K562 (cell line): ENCODE measurements around the gene MAPKAPK2. TPM values are rescaled to one million over a fixed set of nuclear protein-coding genes. Genes with fewer than 3 reads are reported as not detected.
A peak's percentile ranks its signal among the peaks of the same experiment; 100 is the strongest.

ENCODE experiments used
- ATAC-seq: fragments of 200-7000 bp; cut with Tn5 transposase; 3 replicates; pipeline ENCODE4 v1.9.1; 2020; ENCODE audit warnings: moderate library complexity
- BruUV-seq: library from RNA; stranded (reverse); fragments of 400-500 nt; replicated peaks from 2 replicates; lab custom pipeline; 2021; lab: Mats Ljungman, UMichigan
- CTCF ChIA-PET: fragments of 300-600 bp; formaldehyde crosslinking; extraction: SDS; loops from one replicate; lab custom pipeline; 2021; ENCODE audit warnings: low intra/inter-chr PET ratio; lab: Yijun Ruan, JAX
- POLR2A ChIA-PET: fragments of 300-600, 350-650 bp; sonication (Branson Sonifier 250); formaldehyde crosslinking; extraction: SDS; loops from one replicate; lab custom pipeline; 2021; ENCODE audit warnings: antibody characterized with exemption, inconsistent platforms; lab: Yijun Ruan, JAX
- DNase-seq, 4 experiments: peaks; one replicate each; pipeline versions ENCODE4 v3.0.0 to v3.0.0-alpha.2; 2011 to 2018; ENCODE audit warnings: low spot score in 3 of 4, mixed read lengths in 3 of 4; ENCODE audit errors: extremely low read depth in 1 of 4
- FAIRE-seq: peaks from 2 replicates; lab custom pipeline; 2011; peaks lifted over from hg19 to GRCh38; lab: Jason Lieb, UNC
- H2AFZ ChIP-seq: 2 replicates; pipeline ENCODE4 v1.6.0; 2011; ENCODE audit warnings: low read depth, low read length, control low read depth, inconsistent platforms
- H3K27ac ChIP-seq: fragments of 200-600 bp; 3 replicates; pipeline ENCODE4 v1.8.0; 2011; ENCODE audit warnings: low read depth, mild to moderate bottlenecking, control low read depth, inconsistent platforms, low read length, moderate library complexity, mixed read lengths; ENCODE audit errors: extremely low read depth
- H3K27me3 ChIP-seq, 2 experiments: fragments of 300-600 bp in 1 of 2; 2 replicates in 1 of 2; 3 replicates in 1 of 2; pipeline versions ENCODE4 v1.6.0 to v1.8.0; 2011; ENCODE audit warnings: inconsistent platforms in 2 of 2, low read length in 2 of 2, mild to moderate bottlenecking in 1 of 2, mixed read lengths in 1 of 2, moderate library complexity in 1 of 2; ENCODE audit not compliant: control insufficient read depth in 2 of 2, insufficient read depth in 2 of 2
- H3K36me3 ChIP-seq: fragments of 300-600 bp; 3 replicates; pipeline ENCODE4 v1.8.0; 2011; ENCODE audit warnings: mild to moderate bottlenecking, low read length, inconsistent platforms; ENCODE audit not compliant: control insufficient read depth, insufficient read depth
- H3K4me1 ChIP-seq, 2 experiments: fragments of 200-600 bp in 1 of 2; replicated peaks in 1 of 2; 2 replicates in 1 of 2; 3 replicates in 1 of 2; pipeline versions ENCODE4 v1.5.1 to v1.8.0; 2011; ENCODE audit warnings: inconsistent platforms in 2 of 2, low read length in 2 of 2, mild to moderate bottlenecking in 1 of 2, mixed read lengths in 1 of 2, moderate library complexity in 1 of 2; ENCODE audit not compliant: control insufficient read depth in 2 of 2, insufficient read depth in 2 of 2
- H3K4me2 ChIP-seq: 2 replicates; pipeline ENCODE4 v1.6.1; 2011; ENCODE audit warnings: low read length, control low read depth, inconsistent platforms, mixed read lengths; ENCODE audit not compliant: insufficient read depth
- H3K4me3 ChIP-seq: fragments of 200-600 bp; sonication (generic), shearing (Covaris generic); 2 replicates; pipeline ENCODE4 v1.5.1; 2016; ENCODE audit warnings: control low read depth, inconsistent platforms
- H3K79me2 ChIP-seq: fragments of 200-600 bp; 3 replicates; pipeline ENCODE4 v1.8.0; 2011; ENCODE audit warnings: low read length, inconsistent platforms; ENCODE audit not compliant: control insufficient read depth, insufficient read depth
- H3K9ac ChIP-seq, 2 experiments: 2 replicates each; pipeline versions ENCODE4 v1.6.0 to v1.6.1; 2011; ENCODE audit warnings: low read depth in 2 of 2, low read length in 2 of 2, control low read depth in 1 of 2, inconsistent platforms in 1 of 2, mild to moderate bottlenecking in 1 of 2, mixed read lengths in 1 of 2; ENCODE audit not compliant: insufficient read depth in 1 of 2
- H3K9me1 ChIP-seq: one replicate; pipeline ENCODE4 v1.6.0; 2011; ENCODE audit warnings: inconsistent platforms, mild to moderate bottlenecking, low read length, moderate library complexity; ENCODE audit not compliant: control insufficient read depth, insufficient read depth
- H3K9me3 ChIP-seq: replicated peaks from 2 replicates; pipeline ENCODE4 v1.5.1; 2011; ENCODE audit warnings: low read depth, low read length, inconsistent platforms; ENCODE audit not compliant: control insufficient read depth, insufficient read depth
- H4K20me1 ChIP-seq: replicated peaks from 2 replicates; pipeline ENCODE4 v1.6.1; 2011; ENCODE audit warnings: low read length, inconsistent platforms, mixed read lengths; ENCODE audit not compliant: control insufficient read depth, insufficient read depth
- ATF7 ChIP-seq: fragments of 450-650 bp; IDR thresholded peaks from 2 replicates; pipeline ENCODE4 v1.7.1; 2014; ENCODE audit warnings: mild to moderate bottlenecking, moderate library complexity
- BCOR ChIP-seq: fragments of 450-650 bp; IDR thresholded peaks from 2 replicates; pipeline ENCODE4 v1.6.1; 2016
- DPF2 ChIP-seq: fragments of 450-650 bp; IDR thresholded peaks from 2 replicates; pipeline ENCODE4 v1.6.1; 2016
- KLF6 ChIP-seq: fragments of 250-450 bp; sonication (Bioruptor Pico); IDR thresholded peaks from 2 replicates; pipeline ENCODE4 v1.4.0; 2020; ENCODE audit warnings: mild to moderate bottlenecking, moderate library complexity, borderline replicate concordance
- MED1 ChIP-seq: sonication (generic); formaldehyde crosslinking; IDR thresholded peaks from 2 replicates; pipeline ENCODE4 v1.8.1; 2023; ENCODE audit warnings: missing genetic modification reagents, borderline replicate concordance
- ZNF766 ChIP-seq: fragments of 200-800 bp; sonication (Bioruptor generic); conservative IDR thresholded peaks from 2 replicates; pipeline ENCODE4 v1.6.1; 2016; ENCODE audit warnings: missing genetic modification characterization, missing compliant biosample characterization
- WGBS: fragments of 100-300 bp; shearing (Covaris generic); methylation state at CpG from one replicate; pipeline ENCODE4 v1.1.6; 2016; ENCODE audit warnings: low coverage, mixed read lengths; ENCODE audit not compliant: insufficient coverage; ENCODE audit errors: missing lambda C conversion rate; 5-methylcytosine and 5-hydroxymethylcytosine counted together
- in situ Hi-C: fragments of 300-500 bp; cut with MboI; formaldehyde crosslinking; loops from 4 replicates; pipeline ENCODE4 v1.15.0; 2018; ENCODE audit warnings: inconsistent platforms, mixed read lengths
- intact Hi-C: fragments of 100-400 bp; cut with micrococcal nuclease; formaldehyde crosslinking; loops from 2 replicates; pipeline ENCODE4 v1.14.2; 2022
- polyA plus RNA-seq, 8 experiments: library from polyadenylated mRNA; depleted of rRNA in 4 of 8; stranded (reverse) in 5 of 8; unstranded in 3 of 8; fragments of >200 nt; fragmentation: Nextera tagmentation in 2 of 8; fragmentation: Illumina TruSeq in 1 of 8; extraction: Ambion mirVana in 2 of 8; extraction: Trizol in 1 of 8; gene quantifications; 2 replicates each; pipeline versions ENCODE4 v1.2.1 to v1.2.3, GENCODE V29; 2011 to 2014; ENCODE audit warnings: inconsistent platforms in 1 of 8, missing spikeins in 1 of 8
- total RNA-seq, 7 experiments: library from RNA; depleted of rRNA in 6 of 7; stranded (reverse); fragments of >200 nt in 6 of 7; fragmentation: Illumina TruSeq in 2 of 7; extraction: Trizol in 2 of 7; gene quantifications; 2 replicates each; pipeline versions ENCODE4 v1.2.1 to v1.2.3, GENCODE V29; 2011 to 2021; ENCODE audit warnings: low replicate concordance in 1 of 7
- TF ChIP-seq, protein P1 (sequence below): fragments of 450-650 bp; IDR thresholded peaks from 2 replicates; pipeline ENCODE4 v1.6.1; 2018; ENCODE audit not compliant: partially characterized antibody

The MAPKAPK2 gene
- total and polyA plus RNA-seq, 9 of the 15 experiments (the other 6 are each of a cell fraction or from before 2014, with no cell fraction given): 0.63 to 94.2 (median 52.1) TPM

DNA sequence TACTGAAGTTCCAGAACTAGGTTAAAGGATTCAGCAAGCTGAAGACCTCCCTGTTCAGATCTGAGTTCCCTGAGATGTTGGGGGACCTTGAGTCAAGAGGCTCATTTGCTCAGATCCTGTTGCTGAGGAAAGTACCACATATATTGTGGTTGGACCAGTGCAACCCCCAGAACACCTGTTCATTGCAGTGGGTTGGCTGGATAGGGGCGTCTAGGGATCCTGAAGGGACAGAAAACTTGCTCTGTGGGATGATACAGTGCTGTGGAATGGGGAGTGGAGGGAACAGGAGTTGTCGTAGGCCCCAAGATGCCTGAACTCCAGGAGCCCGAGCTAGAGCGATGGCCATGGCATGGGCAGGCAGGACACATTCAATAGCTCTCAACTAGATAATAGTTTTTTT lies 24.6 kb upstream of the MAPKAPK2 start:
- H3K36me3 ChIP-seq: no peaks in the 10 kb centered on the region; the same call in 2 of the 3 replicates
- no peak for ATAC-seq
- CTCF ChIA-PET: interaction anchor here (0.6 kb wide), 1 partner anchor 48 kb away, joined by 3 read pairs; no protein-coding TSS in a partner anchor
- intact Hi-C loops: loop anchor here (5.0 kb wide), 1 partner anchor 168 kb away; no protein-coding TSS in a partner anchor
- no TSS peak for BruUV-seq
- TF ChIP-seq BCOR (peak; percentile 3; the same call in 1 of the 2 replicates), KLF6 (no peak), DPF2 (0 out of 2 replicates have a peak, but pooled peaks have one; percentile 7), ZNF766 (CRISPR knock-in tag) (0 out of 2 replicates have a peak, but pooled peaks have one; percentile 16), MED1 (CRISPR knock-in tag) (no peak), ATF7 (0 out of 2 replicates have a peak, but pooled peaks have one; percentile 2)
- TF ChIP-seq, protein P1, sequence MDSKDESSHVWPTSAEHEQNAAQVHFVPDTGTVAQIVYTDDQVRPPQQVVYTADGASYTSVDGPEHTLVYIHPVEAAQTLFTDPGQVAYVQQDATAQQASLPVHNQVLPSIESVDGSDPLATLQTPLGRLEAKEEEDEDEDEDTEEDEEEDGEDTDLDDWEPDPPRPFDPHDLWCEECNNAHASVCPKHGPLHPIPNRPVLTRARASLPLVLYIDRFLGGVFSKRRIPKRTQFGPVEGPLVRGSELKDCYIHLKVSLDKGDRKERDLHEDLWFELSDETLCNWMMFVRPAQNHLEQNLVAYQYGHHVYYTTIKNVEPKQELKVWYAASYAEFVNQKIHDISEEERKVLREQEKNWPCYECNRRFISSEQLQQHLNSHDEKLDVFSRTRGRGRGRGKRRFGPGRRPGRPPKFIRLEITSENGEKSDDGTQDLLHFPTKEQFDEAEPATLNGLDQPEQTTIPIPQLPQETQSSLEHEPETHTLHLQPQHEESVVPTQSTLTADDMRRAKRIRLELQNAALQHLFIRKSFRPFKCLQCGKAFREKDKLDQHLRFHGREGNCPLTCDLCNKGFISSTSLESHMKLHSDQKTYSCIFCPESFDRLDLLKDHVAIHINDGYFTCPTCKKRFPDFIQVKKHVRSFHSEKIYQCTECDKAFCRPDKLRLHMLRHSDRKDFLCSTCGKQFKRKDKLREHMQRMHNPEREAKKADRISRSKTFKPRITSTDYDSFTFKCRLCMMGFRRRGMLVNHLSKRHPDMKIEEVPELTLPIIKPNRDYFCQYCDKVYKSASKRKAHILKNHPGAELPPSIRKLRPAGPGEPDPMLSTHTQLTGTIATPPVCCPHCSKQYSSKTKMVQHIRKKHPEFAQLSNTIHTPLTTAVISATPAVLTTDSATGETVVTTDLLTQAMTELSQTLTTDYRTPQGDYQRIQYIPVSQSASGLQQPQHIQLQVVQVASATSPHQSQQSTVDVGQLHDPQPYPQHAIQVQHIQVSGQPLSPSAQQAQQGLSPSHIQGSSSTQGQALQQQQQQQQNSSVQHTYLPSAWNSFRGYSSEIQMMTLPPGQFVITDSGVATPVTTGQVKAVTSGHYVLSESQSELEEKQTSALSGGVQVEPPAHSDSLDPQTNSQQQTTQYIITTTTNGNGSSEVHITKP: peak; percentile 73
- TF ChIP-seq, all 486 proteins: peak for 5
- no peaks in the 10 kb centered on the region for H3K79me2 ChIP-seq
- POLR2A ChIA-PET: interaction anchor here (0.7 to 4.5 kb wide), 9 partner anchors 10 to 57 kb away, joined by 3 to 22 read pairs (median 4); partner anchors contain the start of genes DYRK3 and EIF2D
- FAIRE-seq (no peak), DNase-seq (peak in 3 of 4 experiments; percentile 37 to 57 (median 49))
- in situ Hi-C loops: no loop called here
- no peaks in the 10 kb centered on the region for H4K20me1 ChIP-seq
- no peak overlapping the region for H3K4me3 ChIP-seq
- H3K27ac ChIP-seq: peak overlapping the region; percentile 65; the same call in 2 of the 3 replicates
- H3K9ac ChIP-seq: peak overlapping the region in 1 of 2 experiments; percentile 87; a peak in 1 of 4 replicates
- 74% methylated on average over 4 of the region's 4 CpGs for WGBS
- H3K4me2 ChIP-seq: no peak overlapping the region
- no peaks in the 10 kb centered on the region for H3K9me1 ChIP-seq
- H3K9me3 ChIP-seq: no peaks in the 10 kb centered on the region
- H3K27me3 ChIP-seq: no peaks in the 10 kb centered on the region
- peaks cover 37 to 57% of the 10 kb centered on the region in 2 experiments for H3K4me1 ChIP-seq
- H2AFZ ChIP-seq: peak overlapping the region; percentile 87
